Endothelial cell of umbilical vein (primary cell): ENCODE measurements around the gene SPZ1.

Source experiments
- EZH2 ChIP-seq: IDR thresholded peaks from 2 replicates; pipeline ENCODE4 v1.6.1; 2012; ENCODE audit warnings: borderline replicate concordance, low read depth, mild to moderate bottlenecking, moderate library complexity, low read length, inconsistent platforms; ENCODE audit not compliant: severe bottlenecking
- FOS ChIP-seq: IDR thresholded peaks from 2 replicates; pipeline ENCODE4 v1.6.1; 2011; ENCODE audit warnings: mild to moderate bottlenecking, low read length, moderate library complexity, borderline replicate concordance; ENCODE audit not compliant: insufficient read depth
- POLR2A ChIP-seq: IDR thresholded peaks from 2 replicates; pipeline ENCODE4 v1.6.1; 2012; ENCODE audit warnings: low read depth, mild to moderate bottlenecking, control low read depth, low read length
- POLR2AphosphoS5 ChIP-seq: IDR thresholded peaks from 2 replicates; pipeline ENCODE4 v1.6.1; 2012; ENCODE audit warnings: low read depth, mild to moderate bottlenecking, control low read depth, low read length, moderate library complexity; ENCODE audit not compliant: insufficient read depth
- TF ChIP-seq, protein P1 (sequence below), 2 donors: IDR thresholded peaks; 1 replicate in 1 of 2; 2 replicates in 1 of 2; pipeline ENCODE4 v1.5.1; 2011; ENCODE audit warnings: low read length in 2 of 2, mild to moderate bottlenecking in 2 of 2, moderate library complexity in 2 of 2, control low read depth in 1 of 2, inconsistent platforms in 1 of 2, low read depth in 1 of 2; ENCODE audit not compliant: insufficient read depth in 1 of 2; ENCODE audit errors: extremely low read depth in 1 of 2
- TF ChIP-seq, protein P2 (sequence below): IDR thresholded peaks from 2 replicates; pipeline ENCODE4 v1.6.1; 2011; ENCODE audit not compliant: insufficient read depth, insufficient read length

DNA sequence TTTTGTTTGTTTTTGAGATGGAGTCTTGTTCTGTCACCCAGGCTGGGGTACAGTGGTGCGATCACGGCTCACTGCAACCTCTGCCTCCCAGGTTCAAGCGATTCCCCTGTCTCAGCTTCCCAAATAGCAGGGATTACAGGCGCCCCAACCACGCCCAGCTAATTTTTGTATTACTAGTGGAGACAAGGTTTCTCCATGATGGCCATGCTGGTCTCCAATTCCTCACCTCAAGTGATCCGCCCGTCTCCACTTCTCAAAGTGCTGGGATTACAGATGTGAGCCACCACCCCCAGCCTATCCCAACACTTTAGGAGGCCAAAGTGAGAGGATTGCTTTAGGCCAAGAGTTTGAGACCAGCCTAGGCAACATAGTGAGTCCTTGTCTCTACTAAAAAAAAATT, 19.3 kb downstream of the SPZ1 start:
- TF ChIP-seq, protein P1, sequence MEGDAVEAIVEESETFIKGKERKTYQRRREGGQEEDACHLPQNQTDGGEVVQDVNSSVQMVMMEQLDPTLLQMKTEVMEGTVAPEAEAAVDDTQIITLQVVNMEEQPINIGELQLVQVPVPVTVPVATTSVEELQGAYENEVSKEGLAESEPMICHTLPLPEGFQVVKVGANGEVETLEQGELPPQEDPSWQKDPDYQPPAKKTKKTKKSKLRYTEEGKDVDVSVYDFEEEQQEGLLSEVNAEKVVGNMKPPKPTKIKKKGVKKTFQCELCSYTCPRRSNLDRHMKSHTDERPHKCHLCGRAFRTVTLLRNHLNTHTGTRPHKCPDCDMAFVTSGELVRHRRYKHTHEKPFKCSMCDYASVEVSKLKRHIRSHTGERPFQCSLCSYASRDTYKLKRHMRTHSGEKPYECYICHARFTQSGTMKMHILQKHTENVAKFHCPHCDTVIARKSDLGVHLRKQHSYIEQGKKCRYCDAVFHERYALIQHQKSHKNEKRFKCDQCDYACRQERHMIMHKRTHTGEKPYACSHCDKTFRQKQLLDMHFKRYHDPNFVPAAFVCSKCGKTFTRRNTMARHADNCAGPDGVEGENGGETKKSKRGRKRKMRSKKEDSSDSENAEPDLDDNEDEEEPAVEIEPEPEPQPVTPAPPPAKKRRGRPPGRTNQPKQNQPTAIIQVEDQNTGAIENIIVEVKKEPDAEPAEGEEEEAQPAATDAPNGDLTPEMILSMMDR (IDR thresholded peaks at IDR 0.05; ENCODE audit: extremely low read depth in 1 of 2, insufficient read depth in 1 of 2, low read depth in 1 of 2, low read length in 2 of 2), result no peak
- TF ChIP-seq POLR2A (no peak), POLR2AphosphoS5 (no peak), EZH2 (no peak), FOS (no peak)
- TF ChIP-seq, protein P2, sequence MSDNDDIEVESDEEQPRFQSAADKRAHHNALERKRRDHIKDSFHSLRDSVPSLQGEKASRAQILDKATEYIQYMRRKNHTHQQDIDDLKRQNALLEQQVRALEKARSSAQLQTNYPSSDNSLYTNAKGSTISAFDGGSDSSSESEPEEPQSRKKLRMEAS, result no peak
